ENCODE results near the gene TRMT1.

- TF ChIP-seq, protein P1, sequence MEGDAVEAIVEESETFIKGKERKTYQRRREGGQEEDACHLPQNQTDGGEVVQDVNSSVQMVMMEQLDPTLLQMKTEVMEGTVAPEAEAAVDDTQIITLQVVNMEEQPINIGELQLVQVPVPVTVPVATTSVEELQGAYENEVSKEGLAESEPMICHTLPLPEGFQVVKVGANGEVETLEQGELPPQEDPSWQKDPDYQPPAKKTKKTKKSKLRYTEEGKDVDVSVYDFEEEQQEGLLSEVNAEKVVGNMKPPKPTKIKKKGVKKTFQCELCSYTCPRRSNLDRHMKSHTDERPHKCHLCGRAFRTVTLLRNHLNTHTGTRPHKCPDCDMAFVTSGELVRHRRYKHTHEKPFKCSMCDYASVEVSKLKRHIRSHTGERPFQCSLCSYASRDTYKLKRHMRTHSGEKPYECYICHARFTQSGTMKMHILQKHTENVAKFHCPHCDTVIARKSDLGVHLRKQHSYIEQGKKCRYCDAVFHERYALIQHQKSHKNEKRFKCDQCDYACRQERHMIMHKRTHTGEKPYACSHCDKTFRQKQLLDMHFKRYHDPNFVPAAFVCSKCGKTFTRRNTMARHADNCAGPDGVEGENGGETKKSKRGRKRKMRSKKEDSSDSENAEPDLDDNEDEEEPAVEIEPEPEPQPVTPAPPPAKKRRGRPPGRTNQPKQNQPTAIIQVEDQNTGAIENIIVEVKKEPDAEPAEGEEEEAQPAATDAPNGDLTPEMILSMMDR (IDR thresholded peaks at IDR 0.05): no peak
- TF ChIP-seq POLR2A (IDR thresholded peaks at IDR 0.05): no peak
These were observed 26.6 kb downstream of the TRMT1 start for GRCh38 chr19:13089857-13090507.
